Activated naive CD4-positive, alpha-beta T cell treated with anti-CD3 and anti-CD28 coated beads, Interleukin-2, amount 50 U/mL, for 72 hours (primary cell): ENCODE measurements around the gene TBXAS1. TPM values are rescaled to one million over a fixed set of nuclear protein-coding genes. Genes with fewer than 3 reads are reported as not detected.
"Not testable (repeated sequence)": the region's sequence is repeated elsewhere in the genome, so short reads cannot be mapped to it uniquely, and the experiment has no call there.

ENCODE experiments used
- ATAC-seq, 2 donors: fragments of 150-1000 bp; cut with Tn5 transposase; 2 replicates each; pipeline ENCODE4 v1.10.0; 2021; ENCODE audit warnings: mild to moderate bottlenecking in 2 of 2, moderate library complexity in 2 of 2
- DNase-seq, 2 donors: peaks; one replicate each; pipeline ENCODE4 v3.0.0; 2021 to 2022; ENCODE audit warnings: low spot score in 2 of 2
- H3K27ac Mint-ChIP-seq, 2 donors: one replicate each; pipeline ENCODE4 v1.8.0; 2022; ENCODE audit warnings: mild to moderate bottlenecking in 2 of 2, mixed read lengths in 2 of 2
- H3K36me3 Mint-ChIP-seq, 2 donors: one replicate each; pipeline ENCODE4 v1.8.0; 2022; ENCODE audit warnings: mixed read lengths in 2 of 2
- H3K9me3 Mint-ChIP-seq, 2 donors: one replicate each; pipeline ENCODE4 v1.8.0; 2022; ENCODE audit warnings: mixed read lengths in 2 of 2
- total RNA-seq, 2 donors: library from RNA; stranded (reverse); gene quantifications; one replicate each; pipeline ENCODE4 v1.2.3, GENCODE V29; 2022

The TBXAS1 gene
- total RNA-seq, 2 donors from 2014 or later = 1.4 to 5.8 TPM

GRCh38 chr7:139909379-139910050 is 80.5 kb downstream of the TBXAS1 start:
- no peak for ATAC-seq
- Mint-ChIP-seq H3K36me3 (peaks cover 0 to 8% of the 10 kb centered on the region in 2 donors), H3K27ac (no peak overlapping the region), H3K9me3 (peaks cover 5 to 11% of the 10 kb centered on the region in 2 donors)
- no peak for DNase-seq

- ATAC-seq (no peak), DNase-seq (no peak)
- Mint-ChIP-seq H3K27ac (peak overlapping the region in 1 of 2 donors; percentile 9), H3K36me3 (peaks cover 4 to 5% of the 10 kb centered on the region in 2 donors), H3K9me3 (peaks cover 0 to under 1% of the 10 kb centered on the region in 2 donors)
These were observed 84.2 kb downstream of the TBXAS1 start for GRCh38 chr7:139913021-139913844.

- H3K36me3 Mint-ChIP-seq = peaks cover 4 to 5% of the 10 kb centered on the region in 2 donors
- DNase-seq (no peak), ATAC-seq (no peak)
- H3K9me3 Mint-ChIP-seq = no peaks in the 10 kb centered on the region
- peak overlapping the region in 1 of 2 donors; percentile 9 for H3K27ac Mint-ChIP-seq
These were observed 84.7 kb downstream of the TBXAS1 start for GRCh38 chr7:139913845-139914135.

GRCh38 chr7:139914306-139915267 is 85.5 kb downstream of the TBXAS1 start:
- Mint-ChIP-seq H3K36me3 (peaks cover 4 to 5% of the 10 kb centered on the region in 2 donors), H3K27ac (no peak overlapping the region), H3K9me3 (no peaks in the 10 kb centered on the region)
- ATAC-seq = no peak
- no peak for DNase-seq

GRCh38 chr7:139915268-139915863 is 86.3 kb downstream of the TBXAS1 start:
- Mint-ChIP-seq H3K9me3 (no peaks in the 10 kb centered on the region), H3K36me3 (peaks cover 4 to 5% of the 10 kb centered on the region in 2 donors), H3K27ac (peak overlapping the region in 1 of 2 donors; percentile 80)
- DNase-seq (no peak), ATAC-seq (no peak)

GRCh38 chr7:139915864-139916716 is 87.0 kb downstream of the TBXAS1 start:
- Mint-ChIP-seq H3K36me3 (peaks cover 4 to 5% of the 10 kb centered on the region in 2 donors), H3K27ac (peak overlapping the region; percentile 73 to 80), H3K9me3 (no peaks in the 10 kb centered on the region)
- DNase-seq (peak; percentile 67 to 91), ATAC-seq (peak; percentile 93 to 96)

GRCh38 chr7:139916717-139917395 is 87.8 kb downstream of the TBXAS1 start:
- ATAC-seq (peak; percentile 13 to 52), DNase-seq (no peak)
- Mint-ChIP-seq H3K27ac (peak overlapping the region; percentile 73 to 80), H3K36me3 (peaks cover 4 to 5% of the 10 kb centered on the region in 2 donors), H3K9me3 (no peaks in the 10 kb centered on the region)

- no peak for ATAC-seq
- H3K36me3 Mint-ChIP-seq = peaks cover 4 to 5% of the 10 kb centered on the region in 2 donors
- H3K27ac Mint-ChIP-seq = no peak overlapping the region
- no peak for DNase-seq
- no peaks in the 10 kb centered on the region for H3K9me3 Mint-ChIP-seq
These were observed 88.8 kb downstream of the TBXAS1 start for GRCh38 chr7:139917851-139918250.

- no peak for DNase-seq
- no peaks in the 10 kb centered on the region for H3K9me3 Mint-ChIP-seq
- H3K27ac Mint-ChIP-seq = no peak overlapping the region
- no peak for ATAC-seq
- H3K36me3 Mint-ChIP-seq = peaks cover 4 to 5% of the 10 kb centered on the region in 2 donors
These were observed 89.4 kb downstream of the TBXAS1 start for GRCh38 chr7:139918480-139918879.

- Mint-ChIP-seq H3K9me3 (no peaks in the 10 kb centered on the region), H3K27ac (no peak overlapping the region), H3K36me3 (no peaks in the 10 kb centered on the region)
- ATAC-seq (no peak), DNase-seq (no peak)
These were observed 94.0 kb downstream of the TBXAS1 start for GRCh38 chr7:139923090-139923489.

- peaks cover 0 to under 1% of the 10 kb centered on the region in 2 donors for H3K36me3 Mint-ChIP-seq
- H3K9me3 Mint-ChIP-seq = no peaks in the 10 kb centered on the region
- DNase-seq (no peak), ATAC-seq (no peak)
- H3K27ac Mint-ChIP-seq = no peak overlapping the region
These were observed 95.4 kb downstream of the TBXAS1 start for GRCh38 chr7:139924461-139924860.

GRCh38 chr7:139929221-139929620 is 100.2 kb downstream of the TBXAS1 start:
- not testable (repeated sequence) for DNase-seq, H3K27ac Mint-ChIP-seq, H3K9me3 Mint-ChIP-seq
- peak; percentile 18 to 58 for ATAC-seq
- peaks cover 0 to 14% of the 10 kb centered on the region in 2 donors for H3K36me3 Mint-ChIP-seq

GRCh38 chr7:139930286-139930965 is 101.4 kb downstream of the TBXAS1 start:
- DNase-seq (no peak), ATAC-seq (no peak)
- no peak overlapping the region for H3K27ac Mint-ChIP-seq
- H3K36me3 Mint-ChIP-seq = peaks cover 0 to 14% of the 10 kb centered on the region in 2 donors
- peaks cover 0 to 7% of the 10 kb centered on the region in 2 donors for H3K9me3 Mint-ChIP-seq

- peak; percentile 46 to 82 for ATAC-seq
- peaks cover 0 to 14% of the 10 kb centered on the region in 2 donors for H3K36me3 Mint-ChIP-seq
- H3K27ac Mint-ChIP-seq = no peak overlapping the region
- DNase-seq = no peak
- peaks cover 0 to 7% of the 10 kb centered on the region in 2 donors for H3K9me3 Mint-ChIP-seq
These were observed 102.3 kb downstream of the TBXAS1 start for GRCh38 chr7:139931190-139931934.
